Panc1 (cell line): ENCODE measurements around the gene UQCC3.

Source experiments
- POLR2AphosphoS5 ChIP-seq: IDR thresholded peaks from 2 replicates; pipeline ENCODE4 v1.6.1; 2012; ENCODE audit warnings: mild to moderate bottlenecking, low read depth, low read length, moderate library complexity
- TF ChIP-seq, protein P1 (sequence below): fragments of 450-650 bp; IDR thresholded peaks from 2 replicates; pipeline ENCODE4 v1.5.1; 2017; ENCODE audit warnings: mild to moderate bottlenecking
- TF ChIP-seq, protein P2 (sequence below), 2 experiments: IDR thresholded peaks; 2 replicates each; pipeline ENCODE4 v1.6.1; 2011 to 2012; ENCODE audit warnings: low read depth in 2 of 2, control low read depth in 1 of 2, low read length in 1 of 2, mild to moderate bottlenecking in 1 of 2, moderate library complexity in 1 of 2; ENCODE audit not compliant: insufficient read depth in 1 of 2

DNA sequence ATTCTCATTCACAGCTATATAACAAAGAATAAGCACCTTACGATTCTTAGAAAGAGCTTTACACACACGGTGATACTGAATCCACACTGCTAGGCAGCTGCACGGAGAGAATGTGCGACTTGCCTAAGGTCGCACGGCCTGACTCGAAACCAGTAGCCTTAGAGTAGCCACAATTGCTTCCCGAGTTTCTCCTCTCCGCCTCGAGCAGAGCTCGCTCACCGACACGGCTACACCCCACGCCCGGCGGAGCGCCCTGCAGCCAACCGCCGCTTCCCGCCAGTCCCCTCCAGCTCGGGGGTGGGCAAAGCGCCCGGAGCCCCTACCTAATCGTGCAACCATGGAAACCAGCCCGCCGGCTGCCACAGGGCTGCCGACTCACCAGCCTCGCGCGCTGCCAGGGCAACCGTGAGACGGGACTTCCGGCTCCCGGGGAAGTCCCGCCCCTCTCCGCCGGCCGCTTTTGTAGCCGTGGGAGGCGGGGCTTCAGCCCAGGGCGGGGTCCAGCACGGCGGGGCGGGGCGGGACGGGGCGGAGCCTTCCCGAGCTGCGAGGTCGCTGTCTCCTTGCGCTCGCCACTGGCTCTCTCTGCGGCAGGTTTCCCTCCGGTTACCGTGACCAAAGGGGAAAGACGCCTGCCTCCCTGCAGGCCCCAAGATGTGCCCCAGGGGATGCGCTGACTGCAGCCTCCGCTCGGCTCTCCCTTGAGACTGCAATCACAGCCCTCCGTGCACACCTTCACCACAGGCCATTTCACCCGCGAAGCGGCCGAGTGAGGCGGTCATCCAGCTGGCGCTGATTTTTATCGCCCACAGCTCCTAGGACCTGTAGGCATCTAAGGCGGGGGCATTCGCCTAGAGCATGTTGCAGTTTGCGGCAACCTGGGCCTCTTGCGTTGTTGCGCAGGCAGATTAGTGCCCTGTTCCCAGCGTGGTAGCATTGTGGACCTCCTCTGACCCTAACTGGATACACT, 34.7 kb downstream of the UQCC3 start:
- TF ChIP-seq, protein P1, sequence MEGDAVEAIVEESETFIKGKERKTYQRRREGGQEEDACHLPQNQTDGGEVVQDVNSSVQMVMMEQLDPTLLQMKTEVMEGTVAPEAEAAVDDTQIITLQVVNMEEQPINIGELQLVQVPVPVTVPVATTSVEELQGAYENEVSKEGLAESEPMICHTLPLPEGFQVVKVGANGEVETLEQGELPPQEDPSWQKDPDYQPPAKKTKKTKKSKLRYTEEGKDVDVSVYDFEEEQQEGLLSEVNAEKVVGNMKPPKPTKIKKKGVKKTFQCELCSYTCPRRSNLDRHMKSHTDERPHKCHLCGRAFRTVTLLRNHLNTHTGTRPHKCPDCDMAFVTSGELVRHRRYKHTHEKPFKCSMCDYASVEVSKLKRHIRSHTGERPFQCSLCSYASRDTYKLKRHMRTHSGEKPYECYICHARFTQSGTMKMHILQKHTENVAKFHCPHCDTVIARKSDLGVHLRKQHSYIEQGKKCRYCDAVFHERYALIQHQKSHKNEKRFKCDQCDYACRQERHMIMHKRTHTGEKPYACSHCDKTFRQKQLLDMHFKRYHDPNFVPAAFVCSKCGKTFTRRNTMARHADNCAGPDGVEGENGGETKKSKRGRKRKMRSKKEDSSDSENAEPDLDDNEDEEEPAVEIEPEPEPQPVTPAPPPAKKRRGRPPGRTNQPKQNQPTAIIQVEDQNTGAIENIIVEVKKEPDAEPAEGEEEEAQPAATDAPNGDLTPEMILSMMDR: no peak
- TF ChIP-seq, protein P2, sequence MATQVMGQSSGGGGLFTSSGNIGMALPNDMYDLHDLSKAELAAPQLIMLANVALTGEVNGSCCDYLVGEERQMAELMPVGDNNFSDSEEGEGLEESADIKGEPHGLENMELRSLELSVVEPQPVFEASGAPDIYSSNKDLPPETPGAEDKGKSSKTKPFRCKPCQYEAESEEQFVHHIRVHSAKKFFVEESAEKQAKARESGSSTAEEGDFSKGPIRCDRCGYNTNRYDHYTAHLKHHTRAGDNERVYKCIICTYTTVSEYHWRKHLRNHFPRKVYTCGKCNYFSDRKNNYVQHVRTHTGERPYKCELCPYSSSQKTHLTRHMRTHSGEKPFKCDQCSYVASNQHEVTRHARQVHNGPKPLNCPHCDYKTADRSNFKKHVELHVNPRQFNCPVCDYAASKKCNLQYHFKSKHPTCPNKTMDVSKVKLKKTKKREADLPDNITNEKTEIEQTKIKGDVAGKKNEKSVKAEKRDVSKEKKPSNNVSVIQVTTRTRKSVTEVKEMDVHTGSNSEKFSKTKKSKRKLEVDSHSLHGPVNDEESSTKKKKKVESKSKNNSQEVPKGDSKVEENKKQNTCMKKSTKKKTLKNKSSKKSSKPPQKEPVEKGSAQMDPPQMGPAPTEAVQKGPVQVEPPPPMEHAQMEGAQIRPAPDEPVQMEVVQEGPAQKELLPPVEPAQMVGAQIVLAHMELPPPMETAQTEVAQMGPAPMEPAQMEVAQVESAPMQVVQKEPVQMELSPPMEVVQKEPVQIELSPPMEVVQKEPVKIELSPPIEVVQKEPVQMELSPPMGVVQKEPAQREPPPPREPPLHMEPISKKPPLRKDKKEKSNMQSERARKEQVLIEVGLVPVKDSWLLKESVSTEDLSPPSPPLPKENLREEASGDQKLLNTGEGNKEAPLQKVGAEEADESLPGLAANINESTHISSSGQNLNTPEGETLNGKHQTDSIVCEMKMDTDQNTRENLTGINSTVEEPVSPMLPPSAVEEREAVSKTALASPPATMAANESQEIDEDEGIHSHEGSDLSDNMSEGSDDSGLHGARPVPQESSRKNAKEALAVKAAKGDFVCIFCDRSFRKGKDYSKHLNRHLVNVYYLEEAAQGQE (IDR thresholded peaks at IDR 0.05; ENCODE audit: insufficient read depth in 1 of 2, low read depth in 2 of 2, low read length in 1 of 2): no peak
- peak; percentile 94 for TF ChIP-seq POLR2AphosphoS5
